Activated CD4-positive, alpha-beta T cell treated with anti-CD3 and anti-CD28 coated beads, Interleukin-2, amount 50 U/mL, for 16 hours (primary cell): ENCODE data around the gene FAM53A.
A peak's percentile ranks its signal among the peaks of the same experiment; 100 is the strongest.

ENCODE experiments used
- DNase-seq: peaks from one replicate; pipeline ENCODE4 v3.0.0-alpha.2; 2020

The FAM53A gene

DNA sequence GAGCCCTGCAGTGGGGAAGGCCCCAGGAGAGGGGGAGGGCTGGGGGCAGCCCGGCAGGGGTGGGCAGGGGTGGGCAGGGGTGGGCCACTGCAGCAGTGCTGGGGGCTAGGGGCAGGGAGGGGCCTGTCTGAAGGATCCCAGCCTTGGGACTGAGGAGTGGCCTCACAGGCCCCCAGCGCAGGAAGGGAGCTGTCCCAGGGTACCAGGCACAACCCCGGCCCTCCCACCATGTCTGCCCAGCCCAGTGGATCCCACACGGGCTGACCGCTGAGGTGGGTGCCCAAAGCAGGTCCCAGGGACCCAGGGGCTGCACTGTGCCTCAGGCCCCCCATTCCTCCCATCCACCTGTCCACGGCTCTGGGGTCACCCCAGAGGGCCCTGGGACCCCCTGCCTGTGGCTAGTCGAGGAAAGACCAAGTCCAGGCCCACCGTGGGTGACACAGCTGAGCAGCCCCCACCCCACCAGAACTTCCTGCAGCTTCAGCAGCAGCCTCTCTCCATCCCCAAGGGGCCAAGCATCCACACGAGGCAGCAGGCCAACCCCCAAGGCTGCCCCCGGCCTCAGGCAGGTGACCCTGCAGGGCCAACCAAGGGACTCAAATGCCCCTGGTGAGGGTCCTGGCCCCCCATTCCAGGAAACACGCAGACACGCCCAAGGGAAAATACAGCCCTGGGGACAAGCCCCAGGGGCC lies 46.4 kb downstream of the FAM53A start:
- DNase-seq: no peak

GRCh38 chr4:1636490-1637211 lies 47.5 kb downstream of the FAM53A start:
- DNase-seq: no peak

DNA sequence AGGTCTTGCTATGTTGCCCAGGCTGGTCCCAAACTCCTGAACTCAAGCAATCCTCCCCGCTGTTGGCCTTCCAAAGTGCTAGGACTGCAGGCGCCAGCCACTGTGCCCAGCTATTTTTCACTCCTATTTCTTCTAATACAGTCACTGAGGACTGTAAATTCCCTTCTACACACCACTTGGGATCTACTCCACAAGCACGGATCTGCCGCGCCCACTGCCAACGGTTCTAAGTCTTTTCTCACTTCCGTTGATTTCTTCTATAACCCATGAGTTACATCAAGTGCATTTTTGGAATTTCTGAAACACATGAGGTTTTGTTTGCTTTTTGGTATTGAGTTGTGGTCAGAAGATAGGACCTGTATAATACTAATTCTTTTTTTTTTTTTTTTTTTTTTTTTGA lies 48.6 kb downstream of the FAM53A start:
- DNase-seq: no peak

GRCh38 chr4:1633993-1634392 lies 50.1 kb downstream of the FAM53A start:
- no peak for DNase-seq

DNA sequence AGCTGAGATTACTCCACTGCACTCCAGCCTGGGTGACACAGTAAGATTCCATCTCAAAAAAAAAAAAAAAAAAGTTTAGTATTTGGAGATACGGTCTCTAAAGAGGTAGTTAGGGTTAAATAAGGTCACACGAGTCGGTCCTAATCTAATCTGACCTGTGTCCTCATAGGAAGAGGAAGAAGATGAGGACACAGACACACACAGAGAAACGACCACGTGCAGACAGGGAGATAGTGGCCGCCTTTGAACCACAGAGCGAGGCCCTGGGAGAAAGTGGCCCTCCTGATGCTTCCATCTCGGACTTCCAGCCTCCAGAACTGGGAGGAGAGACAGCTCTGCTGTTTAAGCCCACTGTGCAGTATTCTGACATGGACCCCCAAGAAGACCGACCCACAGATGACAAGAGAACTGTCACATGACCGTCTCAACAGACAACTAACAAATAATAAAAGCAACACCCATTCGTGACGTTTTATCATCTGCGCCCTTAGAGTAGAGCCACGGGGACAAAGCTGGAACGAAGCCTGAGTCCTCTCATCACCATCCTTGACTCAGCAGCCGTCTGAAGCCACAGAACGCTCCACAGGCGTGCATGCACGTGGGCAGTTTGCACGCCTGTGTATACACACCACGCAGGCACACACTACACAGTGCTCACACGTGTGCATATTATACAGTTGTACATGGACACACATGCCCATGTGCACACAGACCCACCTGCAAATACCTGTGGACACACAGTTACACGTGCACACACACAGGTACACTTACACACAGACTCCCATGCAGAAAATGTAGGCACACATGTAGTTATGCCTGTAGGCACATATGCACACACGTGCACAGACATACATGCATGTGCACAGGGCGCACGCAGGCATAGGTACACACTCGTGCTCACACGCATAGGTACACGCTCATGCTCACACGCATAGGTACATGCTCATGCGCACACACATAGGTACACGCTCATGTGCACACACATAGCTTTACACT lies 51.7 kb downstream of the FAM53A start:
- no peak for DNase-seq

GRCh38 chr4:1631136-1631535 lies 53.0 kb downstream of the FAM53A start:
- DNase-seq: no peak

DNA sequence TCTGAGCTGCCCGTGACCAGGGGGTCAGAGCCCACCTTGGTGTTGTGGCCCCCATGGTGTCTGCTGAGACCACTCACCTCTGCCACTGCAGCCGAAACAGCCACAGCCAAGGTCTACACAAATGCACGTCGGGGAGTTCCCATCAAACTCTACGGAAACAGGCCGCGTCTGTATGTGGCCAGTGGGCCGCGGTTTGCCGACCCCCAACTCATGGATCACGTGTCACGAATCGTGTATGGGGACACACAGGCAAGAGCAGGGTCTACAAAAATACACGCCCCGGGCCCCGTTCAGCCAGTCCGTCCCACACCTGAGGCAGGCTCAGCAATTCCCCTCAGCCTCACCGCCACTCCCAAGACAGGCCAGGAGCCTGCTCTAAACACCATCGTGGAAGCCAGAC lies 53.8 kb downstream of the FAM53A start:
- no peak for DNase-seq

- no peak for DNase-seq
These were observed 54.4 kb downstream of the FAM53A start for GRCh38 chr4:1629699-1630083.

GRCh38 chr4:1628892-1629698 lies 55.0 kb downstream of the FAM53A start:
- peak; percentile 53 for DNase-seq

DNA sequence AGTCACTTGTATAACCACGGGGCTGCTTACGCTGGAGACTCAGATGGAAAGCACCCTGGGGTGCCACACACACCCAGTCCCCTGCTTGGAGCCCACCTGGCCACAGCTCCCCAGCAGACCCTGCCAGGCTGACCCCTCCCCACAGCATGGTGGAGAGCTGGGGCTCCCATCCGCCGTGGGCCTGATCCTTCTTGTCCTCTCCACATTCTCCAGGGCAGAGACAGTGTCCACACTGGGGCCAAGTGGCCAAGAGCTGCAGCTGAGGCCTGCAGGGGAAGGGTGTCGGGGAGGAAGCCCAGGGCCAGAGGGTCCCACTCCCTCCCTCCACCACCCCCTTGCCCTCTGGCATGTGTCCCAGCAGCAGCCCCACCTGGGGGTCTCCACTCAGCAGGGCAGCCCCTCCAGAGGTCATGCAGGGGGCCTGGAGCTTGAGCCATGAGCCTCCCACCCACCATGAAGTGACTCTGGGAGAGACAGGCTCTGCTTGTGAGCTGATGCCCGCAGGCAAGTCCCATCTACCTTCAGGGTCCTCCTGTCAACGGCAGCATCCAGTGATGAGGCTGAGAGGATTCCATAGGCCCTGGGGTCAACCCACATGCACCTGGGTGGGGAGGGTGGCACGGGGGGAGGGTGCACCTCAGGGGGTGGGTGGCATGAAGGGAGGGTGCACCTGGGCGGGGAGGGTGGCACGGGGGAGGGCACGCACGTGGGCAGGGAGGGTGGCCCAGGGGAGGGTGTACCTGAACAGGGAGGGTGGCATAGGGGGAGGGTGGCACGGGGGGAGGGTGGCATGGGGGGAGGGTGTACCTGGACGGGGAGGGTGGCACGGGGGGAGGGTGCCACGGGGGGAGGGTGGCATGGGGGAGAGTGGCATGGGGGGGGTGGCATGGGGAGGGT lies 56.4 kb downstream of the FAM53A start:
- DNase-seq: no peak

- DNase-seq: no peak
These were observed 57.2 kb downstream of the FAM53A start for GRCh38 chr4:1626941-1627340.

DNA sequence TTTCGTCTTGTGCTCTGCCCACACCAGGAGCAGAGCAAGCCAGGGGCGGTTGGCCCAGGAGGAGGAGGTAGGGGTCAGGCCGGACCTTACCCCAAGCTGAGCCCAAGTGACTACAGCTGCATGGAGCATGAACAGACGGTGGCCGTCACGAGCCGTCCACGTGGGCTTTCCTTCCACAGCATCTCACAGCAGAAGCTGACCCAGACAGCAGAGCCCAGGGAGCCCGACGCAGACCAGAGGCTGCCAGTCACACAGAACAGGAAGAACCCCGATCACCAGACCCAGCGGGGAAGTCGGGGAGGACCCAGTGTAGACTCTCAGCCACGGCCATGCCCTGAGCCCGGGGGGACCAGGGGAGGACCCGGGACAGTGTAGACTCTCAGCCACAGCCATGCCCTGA lies 58.0 kb downstream of the FAM53A start:
- no peak for DNase-seq

- no peak for DNase-seq
These were observed 58.4 kb downstream of the FAM53A start for GRCh38 chr4:1625600-1626138.

- DNase-seq: no peak
These were observed 59.6 kb downstream of the FAM53A start for GRCh38 chr4:1624519-1624910.

DNA sequence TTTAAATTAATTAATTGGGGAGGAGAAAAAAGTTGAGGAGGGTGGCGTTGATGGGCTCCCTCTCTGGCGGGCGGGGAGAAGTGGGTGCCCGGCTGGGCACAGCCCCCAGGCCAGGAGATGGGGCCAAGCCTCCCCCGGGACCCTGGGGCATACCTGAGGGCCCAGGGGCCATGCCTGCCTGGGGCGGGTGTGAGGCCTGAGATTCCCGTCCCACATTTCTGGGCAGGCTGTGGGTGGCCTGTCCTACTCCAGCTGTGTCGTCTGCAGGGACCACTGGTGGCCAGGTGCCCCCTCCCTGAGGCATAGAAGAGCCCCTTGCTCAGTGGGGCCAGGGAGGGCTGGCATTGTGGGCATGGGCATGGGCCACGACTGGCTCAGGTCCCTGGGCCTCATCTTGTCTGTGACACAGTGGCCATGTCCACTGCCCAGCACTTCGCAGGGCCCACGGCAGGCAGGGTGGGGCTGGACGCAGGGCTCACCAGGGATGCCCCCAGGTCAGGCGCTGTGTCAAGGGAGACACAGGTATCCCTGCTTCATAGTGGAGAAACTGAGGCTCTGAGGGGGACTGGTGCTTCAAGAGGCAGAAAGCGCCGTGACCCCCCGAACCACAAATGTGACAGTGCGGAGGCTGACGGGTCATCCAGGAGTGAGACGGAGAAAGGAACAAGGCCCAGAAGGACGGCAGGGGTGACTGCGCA lies 60.1 kb downstream of the FAM53A start:
- no peak for DNase-seq

DNA sequence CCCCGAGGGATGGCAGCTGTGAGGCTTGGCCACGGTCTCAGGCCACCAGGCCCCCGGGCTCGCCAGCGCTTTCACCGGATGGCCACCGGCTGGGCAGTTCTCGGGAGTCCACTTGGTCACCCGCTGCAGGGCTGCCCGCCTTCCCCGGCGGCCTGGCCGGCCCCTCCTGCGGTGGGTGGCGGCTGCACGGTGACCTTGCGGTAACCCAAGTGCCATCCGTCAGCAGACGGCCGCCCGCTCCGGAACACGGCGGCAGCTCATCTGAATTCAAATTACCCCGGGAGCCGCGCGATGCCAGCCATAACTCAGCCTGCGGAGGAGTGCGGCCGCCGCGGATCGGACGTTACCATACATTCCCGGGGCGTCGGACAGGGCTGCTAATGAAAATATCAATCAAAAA lies 60.7 kb downstream of the FAM53A start:
- no peak for DNase-seq

- DNase-seq: no peak
These were observed 61.2 kb downstream of the FAM53A start for GRCh38 chr4:1622956-1623355.

GRCh38 chr4:1622238-1622637 lies 61.9 kb downstream of the FAM53A start:
- no peak for DNase-seq

DNA sequence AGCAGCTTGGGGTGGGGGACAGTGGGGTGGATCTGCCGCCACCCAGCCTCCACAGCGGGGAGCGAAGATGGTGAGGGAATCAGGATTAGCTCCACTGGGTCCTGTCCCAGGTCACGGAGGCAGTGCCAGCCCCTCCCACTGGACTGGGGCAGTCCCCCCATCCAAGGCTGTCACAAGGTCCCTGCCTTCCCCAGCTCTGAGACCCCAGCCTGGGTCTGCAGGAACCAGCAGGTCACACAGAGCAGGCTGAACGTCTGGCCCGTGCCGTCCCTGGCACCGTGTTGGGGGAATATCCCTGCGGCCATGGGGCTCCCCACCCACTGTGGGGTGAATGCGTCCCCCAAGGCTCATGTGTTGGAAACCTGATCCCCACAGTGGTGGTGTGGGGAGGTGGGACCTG lies 62.6 kb downstream of the FAM53A start:
- DNase-seq: no peak

GRCh38 chr4:1619151-1619672 lies 64.9 kb downstream of the FAM53A start:
- DNase-seq: no peak
